OCI-LY7 (cell line): ENCODE results near the gene CD177.
"Not testable (repeated sequence)": the region's sequence is repeated elsewhere in the genome, so short reads cannot be mapped to it uniquely, and the experiment has no call there.

ENCODE experiments used
- EZH2phosphoT487 ChIP-seq: fragments of 200-600 bp; sonication (generic); IDR thresholded peaks from 2 replicates; pipeline ENCODE4 v1.6.1; 2018; ENCODE audit warnings: low read depth, borderline replicate concordance, mild to moderate bottlenecking, mixed run types, antibody characterized with exemption, low read length, moderate library complexity, mixed read lengths
- TF ChIP-seq, protein P1 (sequence below): fragments of 200-600 bp; sonication (generic); conservative IDR thresholded peaks from 2 replicates; pipeline ENCODE4 v1.5.1; 2014; ENCODE audit warnings: mild to moderate bottlenecking, antibody characterized with exemption, low read length, moderate library complexity, mixed read lengths

DNA sequence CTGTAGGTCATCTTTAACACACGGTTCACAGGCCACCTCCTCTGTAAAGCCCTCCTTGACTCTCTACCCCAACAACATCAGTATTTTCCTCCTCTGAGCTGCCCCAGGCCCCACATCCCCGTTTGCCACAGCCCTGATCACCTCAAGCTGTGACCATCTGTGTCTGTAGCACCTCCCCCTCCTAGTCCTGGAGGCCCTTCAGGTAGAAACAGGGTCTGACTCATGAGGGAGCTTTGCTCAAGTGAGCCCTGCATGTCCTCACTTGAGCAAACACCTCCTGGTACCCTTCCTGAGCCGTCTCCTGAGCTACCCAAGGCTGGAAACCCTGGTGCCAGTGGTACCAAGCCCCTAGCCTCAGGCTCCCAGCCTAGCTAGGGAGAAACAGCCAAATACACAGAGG, 24.1 kb downstream of the CD177 start:
- TF ChIP-seq, protein P1, sequence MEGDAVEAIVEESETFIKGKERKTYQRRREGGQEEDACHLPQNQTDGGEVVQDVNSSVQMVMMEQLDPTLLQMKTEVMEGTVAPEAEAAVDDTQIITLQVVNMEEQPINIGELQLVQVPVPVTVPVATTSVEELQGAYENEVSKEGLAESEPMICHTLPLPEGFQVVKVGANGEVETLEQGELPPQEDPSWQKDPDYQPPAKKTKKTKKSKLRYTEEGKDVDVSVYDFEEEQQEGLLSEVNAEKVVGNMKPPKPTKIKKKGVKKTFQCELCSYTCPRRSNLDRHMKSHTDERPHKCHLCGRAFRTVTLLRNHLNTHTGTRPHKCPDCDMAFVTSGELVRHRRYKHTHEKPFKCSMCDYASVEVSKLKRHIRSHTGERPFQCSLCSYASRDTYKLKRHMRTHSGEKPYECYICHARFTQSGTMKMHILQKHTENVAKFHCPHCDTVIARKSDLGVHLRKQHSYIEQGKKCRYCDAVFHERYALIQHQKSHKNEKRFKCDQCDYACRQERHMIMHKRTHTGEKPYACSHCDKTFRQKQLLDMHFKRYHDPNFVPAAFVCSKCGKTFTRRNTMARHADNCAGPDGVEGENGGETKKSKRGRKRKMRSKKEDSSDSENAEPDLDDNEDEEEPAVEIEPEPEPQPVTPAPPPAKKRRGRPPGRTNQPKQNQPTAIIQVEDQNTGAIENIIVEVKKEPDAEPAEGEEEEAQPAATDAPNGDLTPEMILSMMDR, result not testable (repeated sequence)
- not testable (repeated sequence) for TF ChIP-seq EZH2phosphoT487
